Thoracic aorta (tissue), 2 donors: ENCODE measurements around the gene FSD1. TPM values are rescaled to one million over a fixed set of nuclear protein-coding genes. Genes with fewer than 3 reads are reported as not detected.

ENCODE experiments used
- ATAC-seq: fragments of 150-250 bp; one replicate; pipeline ENCODE4 v1.8.0; 2017; ENCODE audit warnings: low read depth; ENCODE audit not compliant: insufficient number of reproducible peaks, low FRiP score
- DNase-seq: peaks from one replicate; pipeline ENCODE4 v3.0.0-alpha.2; 2020; ENCODE audit warnings: low spot score
- H3K27ac ChIP-seq, 2 donors: fragments of 200-600 bp; sonication (generic); 1 replicate in 1 of 2; 2 replicates in 1 of 2; pipeline ENCODE4 v1.5.1; 2016; ENCODE audit warnings: mild to moderate bottlenecking in 2 of 2, moderate library complexity in 2 of 2
- H3K27me3 ChIP-seq: fragments of 200-600 bp; sonication (generic); replicated peaks from 2 replicates; pipeline ENCODE4 v1.6.0; 2016; ENCODE audit warnings: mild to moderate bottlenecking; ENCODE audit not compliant: insufficient read depth
- H3K36me3 ChIP-seq: fragments of 200-600 bp; sonication (generic); one replicate; pipeline ENCODE4 v1.5.1; 2016
- H3K4me1 ChIP-seq, 2 donors: fragments of 200-600 bp; sonication (generic); 1 replicate in 1 of 2; 2 replicates in 1 of 2; pipeline versions ENCODE4 v1.5.1 to v1.6.0; 2016; ENCODE audit warnings: low read depth in 2 of 2, mild to moderate bottlenecking in 1 of 2; ENCODE audit not compliant: control insufficient read depth in 1 of 2
- H3K4me3 ChIP-seq: fragments of 200-600 bp; sonication (generic); 2 replicates; pipeline ENCODE4 v1.5.1; 2016; ENCODE audit warnings: mild to moderate bottlenecking
- H3K9me3 ChIP-seq: fragments of 200-600 bp; sonication (generic); 2 replicates; pipeline ENCODE4 v1.5.1; 2016
- CTCF ChIP-seq: fragments of 200-600 bp; sonication (generic); IDR thresholded peaks from one replicate; pipeline ENCODE4 v1.5.1; 2019; ENCODE audit warnings: antibody characterized with exemption
- total RNA-seq, 2 donors: library from RNA; depleted of rRNA; stranded (reverse); fragments of >200 nt; gene quantifications; one replicate each; pipeline versions ENCODE4 v1.1.0 to v1.2.3, GENCODE V29; 2016

Gene FSD1
- total RNA-seq, 2 donors from 2014 or later, result not detected

- DNase-seq (no peak), ATAC-seq (no peak)
- Histone ChIP-seq H3K9me3 (no peaks in the 10 kb centered on the region), H3K27ac (no peak overlapping the region), H3K4me1 (peaks cover 1 to 4% of the 10 kb centered on the region in 2 donors), H3K36me3 (peaks cover 51% of the 10 kb centered on the region), H3K27me3 (no peaks in the 10 kb centered on the region), H3K4me3 (no peak overlapping the region)
- TF ChIP-seq CTCF, result no peak
These were observed 58.6 kb downstream of the FSD1 start for GRCh38 chr19:4362831-4363545.

DNA sequence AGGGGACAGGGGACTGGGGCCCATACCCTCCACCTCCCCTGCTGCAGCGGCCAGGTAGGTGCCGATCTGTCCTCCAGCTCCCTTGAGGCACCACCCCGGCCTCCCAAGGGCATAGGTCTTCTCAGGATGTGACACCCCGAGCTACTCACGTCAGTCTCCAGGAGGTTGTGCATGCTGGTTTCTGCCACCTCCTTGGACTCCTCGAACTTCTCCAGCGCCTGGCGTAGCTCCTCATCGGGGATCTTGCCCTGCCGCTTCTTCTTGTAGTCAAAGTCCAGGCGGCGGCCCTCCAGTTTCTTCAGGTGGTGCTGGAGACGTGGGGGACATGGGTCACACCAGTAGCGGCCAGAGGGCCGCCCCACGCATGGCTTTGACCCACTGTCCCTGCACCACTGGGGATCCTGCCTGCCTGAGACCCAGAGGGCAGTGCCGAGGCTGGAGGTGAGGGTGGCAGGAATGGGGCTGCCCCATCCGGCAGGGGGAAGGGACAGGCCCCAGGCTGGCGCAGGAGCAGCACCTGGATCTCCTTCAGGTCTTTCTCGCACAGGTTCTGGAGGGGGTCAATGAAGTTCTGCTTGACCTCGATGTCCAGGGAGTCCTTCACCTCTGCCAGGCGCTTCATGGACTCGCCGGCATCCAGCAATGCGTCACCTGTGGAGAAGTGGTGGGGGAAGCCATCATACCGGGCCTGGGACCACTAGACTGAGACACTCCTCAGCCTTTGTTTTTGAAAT lies 59.3 kb downstream of the FSD1 start:
- Histone ChIP-seq H3K4me3 (no peak overlapping the region), H3K9me3 (no peaks in the 10 kb centered on the region), H3K27ac (no peak overlapping the region), H3K4me1 (peaks cover 7 to 11% of the 10 kb centered on the region in 2 donors), H3K36me3 (peaks cover 51% of the 10 kb centered on the region), H3K27me3 (no peaks in the 10 kb centered on the region)
- DNase-seq (no peak), ATAC-seq (no peak)
- no peak for TF ChIP-seq CTCF

- Histone ChIP-seq H3K36me3 (peaks cover 44% of the 10 kb centered on the region), H3K27ac (no peak overlapping the region), H3K4me3 (no peak overlapping the region), H3K4me1 (peaks cover 12 to 25% of the 10 kb centered on the region in 2 donors), H3K27me3 (no peaks in the 10 kb centered on the region), H3K9me3 (no peaks in the 10 kb centered on the region)
- no peak for ATAC-seq
- TF ChIP-seq CTCF, result no peak
- DNase-seq, result no peak
These were observed 60.9 kb downstream of the FSD1 start for GRCh38 chr19:4365341-4365740.

DNA sequence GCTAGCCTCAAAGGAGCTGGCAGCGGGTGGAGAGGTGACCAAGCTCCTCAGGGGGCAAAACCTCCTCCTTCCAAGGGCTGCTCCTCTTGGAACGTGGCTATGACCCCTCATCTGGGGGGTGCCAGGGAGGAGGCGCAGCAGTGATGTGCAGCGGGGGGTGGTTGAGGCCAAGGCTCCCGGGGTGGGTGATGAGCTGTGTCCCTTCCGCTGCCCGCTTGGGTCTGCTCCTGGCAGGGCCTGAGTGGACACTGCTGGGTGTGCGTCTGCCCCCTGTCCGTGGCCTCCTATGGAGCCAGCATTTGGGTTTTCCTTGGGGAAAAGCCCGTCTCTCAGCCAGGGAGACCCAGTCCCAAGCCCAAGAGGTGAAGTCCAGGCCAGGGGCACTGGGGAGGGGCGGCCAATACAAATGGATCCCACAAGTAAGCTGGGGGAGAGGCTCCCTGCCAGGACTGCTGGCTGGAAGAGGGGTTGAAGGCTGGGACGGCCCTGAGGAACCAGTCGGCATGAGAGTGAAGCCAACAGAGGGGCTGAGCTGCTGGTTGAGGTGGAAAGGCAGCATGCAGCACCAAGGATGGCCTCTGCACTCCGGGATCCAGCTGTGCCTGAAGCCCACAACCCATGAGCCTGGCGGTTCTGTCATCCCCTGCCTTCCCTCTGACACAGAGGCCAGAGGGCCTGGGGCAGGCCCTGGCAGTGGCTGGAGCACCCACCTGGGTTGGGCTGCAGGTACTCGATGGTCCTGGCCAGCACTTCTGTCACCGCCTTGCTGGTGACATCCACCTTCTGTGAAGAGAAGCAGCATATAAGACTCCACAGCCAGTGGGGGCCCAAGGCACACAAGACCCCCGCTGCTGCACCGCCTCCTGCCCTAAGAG lies 61.6 kb downstream of the FSD1 start:
- H3K9me3 ChIP-seq, result no peaks in the 10 kb centered on the region
- ATAC-seq, result no peak
- no peak overlapping the region for H3K4me3 ChIP-seq
- TF ChIP-seq CTCF, result no peak
- H3K27me3 ChIP-seq, result no peaks in the 10 kb centered on the region
- H3K4me1 ChIP-seq, result peaks cover 18 to 31% of the 10 kb centered on the region in 2 donors
- H3K36me3 ChIP-seq, result peaks cover 44% of the 10 kb centered on the region
- no peak overlapping the region for H3K27ac ChIP-seq
- DNase-seq, result no peak
